ENCODE measurements around the gene FAM193A.
A peak's percentile ranks its signal among the peaks of the same experiment; 100 is the strongest.
"Not testable (repeated sequence)": the region's sequence is repeated elsewhere in the genome, so short reads cannot be mapped to it uniquely, and the experiment has no call there.

Gene FAM193A

DNA sequence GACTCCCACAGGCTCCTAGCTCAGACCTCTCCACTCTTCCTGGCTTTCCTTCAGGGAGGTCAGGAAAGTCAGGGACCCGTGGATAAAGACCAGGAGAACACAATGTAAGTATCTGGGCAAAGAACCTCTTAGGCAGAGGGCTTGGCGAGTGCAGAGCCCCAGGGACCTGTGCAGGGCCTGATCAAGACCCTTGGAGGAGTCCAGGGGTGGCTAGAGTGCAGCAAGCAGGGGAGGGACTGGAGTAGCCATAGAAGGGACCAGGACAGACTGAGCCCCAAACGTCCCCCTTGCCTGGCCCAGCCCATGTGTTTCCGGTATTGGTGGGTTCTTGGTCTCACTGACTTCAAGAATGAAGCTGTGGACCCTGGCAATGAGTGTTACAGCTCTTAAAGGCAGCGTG is 225.6 kb downstream of the FAM193A start:
- Histone ChIP-seq H3K36me3 (ENCODE audit: low read depth) (no peaks in the 10 kb centered on the region), H3K9me3 (ENCODE audit: severe bottlenecking) (no peaks in the 10 kb centered on the region), H3K4me1 (ENCODE audit: insufficient read depth, poor library complexity, severe bottlenecking) (peaks cover 4% of the 10 kb centered on the region), H3K27ac (ENCODE audit: poor library complexity, severe bottlenecking) (no peak overlapping the region), H3K4me3 (ENCODE audit: severe bottlenecking) (no peak overlapping the region), H3K27me3 (ENCODE audit: insufficient read depth, poor library complexity, severe bottlenecking) (no peaks in the 10 kb centered on the region)
- ATAC-seq (ENCODE audit: low read depth) (no peak), DNase-seq (ENCODE audit: low spot score) (no peak)
- TF ChIP-seq, protein P1, sequence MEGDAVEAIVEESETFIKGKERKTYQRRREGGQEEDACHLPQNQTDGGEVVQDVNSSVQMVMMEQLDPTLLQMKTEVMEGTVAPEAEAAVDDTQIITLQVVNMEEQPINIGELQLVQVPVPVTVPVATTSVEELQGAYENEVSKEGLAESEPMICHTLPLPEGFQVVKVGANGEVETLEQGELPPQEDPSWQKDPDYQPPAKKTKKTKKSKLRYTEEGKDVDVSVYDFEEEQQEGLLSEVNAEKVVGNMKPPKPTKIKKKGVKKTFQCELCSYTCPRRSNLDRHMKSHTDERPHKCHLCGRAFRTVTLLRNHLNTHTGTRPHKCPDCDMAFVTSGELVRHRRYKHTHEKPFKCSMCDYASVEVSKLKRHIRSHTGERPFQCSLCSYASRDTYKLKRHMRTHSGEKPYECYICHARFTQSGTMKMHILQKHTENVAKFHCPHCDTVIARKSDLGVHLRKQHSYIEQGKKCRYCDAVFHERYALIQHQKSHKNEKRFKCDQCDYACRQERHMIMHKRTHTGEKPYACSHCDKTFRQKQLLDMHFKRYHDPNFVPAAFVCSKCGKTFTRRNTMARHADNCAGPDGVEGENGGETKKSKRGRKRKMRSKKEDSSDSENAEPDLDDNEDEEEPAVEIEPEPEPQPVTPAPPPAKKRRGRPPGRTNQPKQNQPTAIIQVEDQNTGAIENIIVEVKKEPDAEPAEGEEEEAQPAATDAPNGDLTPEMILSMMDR (IDR thresholded peaks at IDR 0.05; ENCODE audit: poor library complexity, severe bottlenecking): no peak

GRCh38 chr4:2762486-2763370 is 226.3 kb downstream of the FAM193A start:
- ATAC-seq (ENCODE audit: low read depth); DNase-seq (ENCODE audit: low spot score); H3K4me3 ChIP-seq (ENCODE audit: severe bottlenecking); H3K27me3 ChIP-seq (ENCODE audit: insufficient read depth, poor library complexity, severe bottlenecking); H3K27ac ChIP-seq (ENCODE audit: poor library complexity, severe bottlenecking); H3K36me3 ChIP-seq (ENCODE audit: low read depth); H3K4me1 ChIP-seq (ENCODE audit: insufficient read depth, poor library complexity, severe bottlenecking); H3K9me3 ChIP-seq (ENCODE audit: severe bottlenecking): not testable (repeated sequence)

DNA sequence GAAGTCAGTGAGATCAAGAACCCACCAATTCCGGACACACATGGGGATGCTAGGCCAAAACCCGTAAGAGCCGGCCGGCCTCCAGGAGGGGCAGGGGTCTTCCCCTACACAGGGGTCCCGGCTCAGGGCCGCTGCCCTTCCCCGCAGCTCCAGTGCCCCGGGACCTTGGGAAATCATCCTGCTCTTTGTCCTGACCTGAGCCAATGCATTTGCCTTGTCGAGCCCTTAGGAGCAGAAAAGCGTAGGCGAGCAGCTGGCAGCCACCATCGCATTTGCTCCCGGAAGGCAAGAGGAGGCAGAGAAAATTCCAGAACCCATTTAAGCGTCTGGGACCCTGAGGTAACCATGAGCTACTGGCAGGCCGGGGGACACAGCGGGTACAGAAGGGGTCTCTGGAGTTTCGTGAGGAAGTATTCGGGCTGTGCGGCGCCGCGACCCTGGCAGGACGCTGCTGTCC is 227.1 kb downstream of the FAM193A start:
- Histone ChIP-seq H3K4me1 (ENCODE audit: insufficient read depth, poor library complexity, severe bottlenecking) (peaks cover 4% of the 10 kb centered on the region), H3K36me3 (ENCODE audit: low read depth) (no peaks in the 10 kb centered on the region), H3K27ac (ENCODE audit: poor library complexity, severe bottlenecking) (no peak overlapping the region), H3K9me3 (ENCODE audit: severe bottlenecking) (no peaks in the 10 kb centered on the region), H3K27me3 (ENCODE audit: insufficient read depth, poor library complexity, severe bottlenecking) (no peaks in the 10 kb centered on the region), H3K4me3 (ENCODE audit: severe bottlenecking) (peak overlapping the region; percentile 25)
- ATAC-seq (ENCODE audit: low read depth) (no peak), DNase-seq (ENCODE audit: low spot score) (no peak)
- TF ChIP-seq, protein P1 (IDR thresholded peaks at IDR 0.05; ENCODE audit: poor library complexity, severe bottlenecking): no peak

- TF ChIP-seq, protein P1 (IDR thresholded peaks at IDR 0.05; ENCODE audit: poor library complexity, severe bottlenecking): no peak
- no peak overlapping the region for H3K4me3 ChIP-seq (ENCODE audit: severe bottlenecking)
- H3K36me3 ChIP-seq (ENCODE audit: low read depth): no peaks in the 10 kb centered on the region
- no peak overlapping the region for H3K27ac ChIP-seq (ENCODE audit: poor library complexity, severe bottlenecking)
- ATAC-seq (ENCODE audit: low read depth): no peak
- H3K4me1 ChIP-seq (ENCODE audit: insufficient read depth, poor library complexity, severe bottlenecking): peaks cover under 1% of the 10 kb centered on the region
- no peak for DNase-seq (ENCODE audit: low spot score)
- no peaks in the 10 kb centered on the region for H3K27me3 ChIP-seq (ENCODE audit: insufficient read depth, poor library complexity, severe bottlenecking)
- H3K9me3 ChIP-seq (ENCODE audit: severe bottlenecking): no peaks in the 10 kb centered on the region
Observed at GRCh38 chr4:2765832-2766526, 229.5 kb downstream of the FAM193A start.

- Histone ChIP-seq H3K4me1 (ENCODE audit: insufficient read depth, poor library complexity, severe bottlenecking) (no peaks in the 10 kb centered on the region), H3K27ac (ENCODE audit: poor library complexity, severe bottlenecking) (no peak overlapping the region), H3K9me3 (ENCODE audit: severe bottlenecking) (no peaks in the 10 kb centered on the region), H3K4me3 (ENCODE audit: severe bottlenecking) (no peak overlapping the region), H3K27me3 (ENCODE audit: insufficient read depth, poor library complexity, severe bottlenecking) (no peaks in the 10 kb centered on the region), H3K36me3 (ENCODE audit: low read depth) (no peaks in the 10 kb centered on the region)
- TF ChIP-seq, protein P1 (IDR thresholded peaks at IDR 0.05; ENCODE audit: poor library complexity, severe bottlenecking): no peak
- ATAC-seq (ENCODE audit: low read depth) (no peak), DNase-seq (ENCODE audit: low spot score) (no peak)
Observed at GRCh38 chr4:2767046-2767704, 230.7 kb downstream of the FAM193A start.
